GM19239 (cell line): ENCODE data around the gene KRT33A.

ENCODE experiments used
- DNase-seq: peaks from one replicate; pipeline ENCODE4 v3.0.0; 2011; ENCODE audit warnings: low spot score; ENCODE audit not compliant: insufficient read length
- FAIRE-seq: peaks from 2 replicates; lab custom pipeline; 2011; peaks lifted over from hg19 to GRCh38; lab: Jason Lieb, UNC

KRT33A gene

GRCh38 chr17:41333836-41334235 lies 16.8 kb downstream of the KRT33A start:
- FAIRE-seq (no peak), DNase-seq (no peak)

- FAIRE-seq (no peak), DNase-seq (no peak)
These were observed 17.5 kb downstream of the KRT33A start for GRCh38 chr17:41333098-41333497.

DNA sequence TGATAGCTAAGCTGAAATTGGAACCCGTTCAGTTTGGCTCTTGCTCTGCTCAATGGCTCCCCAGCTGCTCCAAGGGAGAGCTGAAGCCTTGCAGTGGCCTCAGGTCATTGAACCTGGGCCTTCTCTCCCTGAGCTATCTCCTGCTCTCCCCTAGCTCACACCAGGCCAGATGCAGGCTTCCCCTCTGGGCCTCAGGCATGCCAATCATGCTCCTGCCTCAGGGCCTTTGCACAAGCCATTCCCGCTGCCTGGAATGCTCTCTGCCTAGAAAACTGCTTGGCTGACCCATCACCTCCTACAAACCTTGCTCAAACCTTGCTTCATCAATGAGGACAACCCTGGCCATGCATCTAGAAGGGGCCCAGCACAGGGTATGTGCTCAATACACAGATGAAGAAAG lies 18.4 kb downstream of the KRT33A start:
- FAIRE-seq (no peak), DNase-seq (no peak)

DNA sequence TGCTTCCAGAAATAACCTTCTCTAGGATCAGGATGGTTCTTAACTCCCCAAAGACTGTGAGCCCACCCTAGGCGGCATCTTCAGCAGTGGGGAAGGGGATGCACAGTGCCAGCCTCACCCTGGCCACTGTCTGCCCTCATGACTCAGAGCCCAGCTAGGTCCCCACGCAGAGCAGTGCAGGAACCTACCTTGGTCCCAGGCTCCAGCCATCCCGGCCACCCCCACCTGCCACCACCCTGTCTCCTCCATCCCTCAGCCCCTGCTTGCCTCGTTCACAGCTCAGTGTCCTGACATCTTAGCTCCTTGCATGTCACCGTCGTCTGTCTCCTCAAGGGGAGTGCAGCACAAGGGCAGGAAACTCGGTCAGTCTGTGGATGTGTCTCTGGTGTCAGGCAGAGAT lies 19.0 kb downstream of the KRT33A start:
- FAIRE-seq, result no peak
- DNase-seq, result no peak

- DNase-seq (no peak), FAIRE-seq (no peak)
These were observed 21.2 kb downstream of the KRT33A start for GRCh38 chr17:41329279-41329948.

GRCh38 chr17:41328207-41328606 lies 22.4 kb downstream of the KRT33A start:
- FAIRE-seq (no peak), DNase-seq (no peak)

- DNase-seq (no peak), FAIRE-seq (no peak)
These were observed 23.1 kb downstream of the KRT33A start for GRCh38 chr17:41327411-41328120.

DNA sequence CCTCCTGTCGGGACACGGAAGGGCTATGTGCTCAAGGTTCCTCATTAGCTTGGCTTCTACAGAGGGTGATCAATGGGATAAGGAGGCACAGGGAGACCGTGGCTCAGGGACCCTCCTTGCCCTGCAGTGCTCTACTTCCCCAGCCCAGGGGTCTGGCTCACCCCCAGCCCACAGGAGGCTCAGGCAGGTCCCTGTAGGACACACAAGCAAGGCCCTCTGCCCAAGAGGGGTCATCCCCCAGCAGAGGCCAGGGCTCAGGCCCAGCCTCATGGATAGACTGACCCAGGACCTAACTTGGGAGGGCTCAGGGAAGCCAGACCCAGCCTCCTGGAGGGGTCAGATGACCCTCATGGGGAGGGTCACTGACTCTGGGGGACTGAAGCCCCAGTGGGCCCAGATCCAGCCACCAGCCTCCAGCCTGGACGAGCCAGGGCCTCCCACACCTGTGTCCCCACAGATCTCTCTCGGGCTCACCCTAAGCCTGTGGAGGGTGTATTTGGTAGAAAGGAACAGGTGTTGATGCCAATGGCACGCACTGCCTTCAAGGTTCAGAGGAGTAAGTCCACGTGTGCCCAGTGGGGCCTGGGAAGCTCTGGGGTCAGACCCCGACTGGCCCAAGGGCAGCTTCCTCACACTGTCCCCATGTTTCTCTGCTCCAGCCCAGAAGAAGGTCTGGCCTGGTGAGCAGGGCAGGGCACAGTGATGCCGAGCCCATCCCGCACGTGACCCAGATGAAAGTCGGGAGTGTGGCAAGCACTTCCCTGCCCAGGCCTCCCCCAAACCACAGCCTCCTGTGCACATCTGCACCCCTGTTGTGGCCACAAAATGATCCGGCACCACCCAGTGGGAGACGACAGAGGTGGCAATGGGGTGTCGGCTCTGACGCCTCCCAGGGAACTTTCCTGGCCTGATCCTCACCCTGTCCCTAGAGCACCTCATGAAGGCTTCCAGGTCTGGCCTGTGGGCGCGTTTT lies 24.2 kb downstream of the KRT33A start:
- DNase-seq, result no peak
- FAIRE-seq, result no peak

DNA sequence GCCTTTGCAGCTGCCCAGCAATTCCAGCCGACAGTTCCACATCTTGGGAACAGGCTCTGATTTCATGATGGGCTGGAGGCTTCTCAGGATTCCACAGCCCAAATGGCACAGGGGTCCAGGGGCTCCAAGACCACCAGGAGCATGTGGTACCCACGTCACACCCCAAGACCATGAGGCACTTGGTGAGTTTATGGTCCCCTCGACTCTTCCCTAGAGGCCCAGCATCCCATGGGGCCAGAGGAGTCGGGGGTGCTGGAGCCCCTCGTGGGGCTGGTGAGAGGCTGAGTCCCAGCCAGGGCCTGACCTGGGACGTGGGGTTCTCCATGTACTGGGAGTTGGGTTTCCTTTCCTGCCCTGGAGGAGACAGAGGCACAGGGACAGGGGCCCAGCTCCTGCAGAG lies 25.0 kb downstream of the KRT33A start:
- FAIRE-seq, result no peak

DNA sequence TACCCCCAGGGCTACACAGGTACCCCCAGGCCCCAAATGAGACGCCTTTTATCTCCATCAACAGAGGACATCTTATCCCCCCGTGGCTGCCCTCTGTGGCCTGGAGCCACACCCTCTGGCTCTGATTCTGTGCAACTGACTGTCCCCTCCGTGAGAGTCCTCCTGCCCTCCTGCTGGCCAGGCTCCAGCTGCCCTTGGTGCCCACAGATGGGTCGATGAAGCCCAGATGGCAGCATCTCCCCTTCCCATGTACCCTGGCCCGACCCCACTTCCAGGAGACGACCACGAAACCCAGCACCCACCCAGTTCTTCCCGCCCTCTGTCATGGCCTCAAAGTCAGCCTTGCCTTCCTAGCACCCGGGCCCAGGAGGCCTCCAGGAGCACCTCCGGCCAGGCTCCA lies 25.5 kb downstream of the KRT33A start:
- FAIRE-seq, result no peak
- no peak for DNase-seq

More for the DNA sequence above, 25.0 kb downstream of the KRT33A start:
- no peak for DNase-seq

DNA sequence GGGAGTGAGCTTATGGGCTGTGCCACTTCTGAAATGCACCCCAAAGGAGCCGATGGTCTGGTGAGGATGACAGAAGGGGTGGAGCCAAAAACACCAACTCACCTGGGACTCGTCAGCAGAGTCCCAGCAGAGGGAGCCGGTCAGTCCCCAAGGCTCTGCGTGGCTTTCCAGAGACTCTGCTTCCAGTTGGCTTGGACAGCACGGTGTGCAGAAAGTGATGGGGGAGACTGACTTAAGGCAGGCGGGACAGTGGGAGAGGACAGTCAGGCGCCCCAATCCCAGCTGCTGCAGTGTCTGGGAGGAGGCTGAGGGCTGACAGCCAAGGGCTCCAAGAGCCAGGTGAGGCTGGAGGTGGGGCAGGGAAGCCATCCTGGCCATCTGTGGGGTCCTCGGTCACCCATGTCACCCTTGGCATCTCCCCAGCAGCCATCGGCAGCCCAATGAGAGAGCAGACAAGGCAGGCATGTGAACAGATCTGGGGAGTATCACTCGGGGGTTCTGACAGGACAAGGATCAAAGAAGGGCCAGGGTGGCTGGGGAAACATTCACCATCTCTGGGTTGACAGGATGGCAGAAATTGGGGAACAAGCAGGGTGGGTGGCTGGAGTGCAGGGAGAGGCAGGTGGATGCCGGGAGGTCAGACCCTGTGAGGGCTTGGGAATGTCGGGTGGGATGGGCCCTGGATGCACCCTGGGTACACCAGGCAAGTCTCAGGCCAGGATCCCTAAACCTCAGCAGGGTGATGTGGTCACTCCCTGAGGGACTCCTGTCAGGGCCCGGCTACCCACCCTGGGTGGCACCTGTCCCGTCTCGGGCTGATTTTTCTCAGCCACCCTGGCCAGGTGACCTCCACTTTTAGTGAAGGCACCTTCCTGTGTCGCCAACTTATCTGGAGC lies 26.2 kb downstream of the KRT33A start:
- DNase-seq (no peak), FAIRE-seq (no peak)

- FAIRE-seq, result no peak
- no peak for DNase-seq
These were observed 27.4 kb downstream of the KRT33A start for GRCh38 chr17:41322903-41323895.

GRCh38 chr17:41322094-41322902 lies 28.3 kb downstream of the KRT33A start:
- DNase-seq (no peak), FAIRE-seq (peak; percentile 77)

DNA sequence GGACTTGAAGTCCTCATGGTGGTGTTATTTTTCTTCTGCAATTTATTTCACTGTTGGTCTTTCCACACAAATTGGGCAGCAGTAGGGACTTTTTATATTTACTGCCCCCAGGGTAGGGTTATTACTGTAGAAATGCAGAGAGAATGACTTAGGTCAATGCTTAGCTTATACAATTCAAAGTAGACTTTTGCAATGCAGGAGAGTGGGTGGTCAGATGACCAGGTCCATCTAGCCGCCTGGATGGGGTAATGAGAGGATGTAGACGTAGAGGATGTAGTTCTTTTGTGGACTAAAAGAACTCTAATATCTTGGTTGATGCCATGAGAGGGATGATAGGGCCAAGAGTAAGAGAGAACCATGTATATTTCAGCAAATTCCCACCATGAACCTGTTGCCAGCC lies 32.4 kb downstream of the KRT33A start:
- FAIRE-seq, result no peak
- DNase-seq, result no peak

- no peak for FAIRE-seq
- DNase-seq, result no peak
These were observed 34.7 kb downstream of the KRT33A start for GRCh38 chr17:41315814-41316445.

- DNase-seq (no peak), FAIRE-seq (no peak)
These were observed 35.3 kb downstream of the KRT33A start, which contains the start of gene KRTAP17-1 for GRCh38 chr17:41315204-41315794. TSS of gene KRTAP17-1 (minus strand) at chr17:41315710. CDS start at chr17:41315650, 60 bp downstream.

GRCh38 chr17:41311111-41311510 lies 39.5 kb downstream of the KRT33A start:
- FAIRE-seq, result no peak

More at GRCh38 chr17:41311111-41311510, 39.5 kb downstream of the KRT33A start:
- DNase-seq, result no peak
